Measurements from ENCODE around the gene MGAT4D. TPM values are rescaled to one million over a fixed set of nuclear protein-coding genes. Genes with fewer than 3 reads are reported as not detected.
"Not testable (repeated sequence)": the region's sequence is repeated elsewhere in the genome, so short reads cannot be mapped to it uniquely, and the experiment has no call there.

The MGAT4D gene
- total and polyA plus RNA-seq, 3 donors from 2014 or later: 9.4 to 38.6 (median 14.8) TPM

GRCh38 chr4:140523370-140523856, 25.3 kb upstream of the MGAT4D start:
- no peaks in the 10 kb centered on the region for H3K27me3 ChIP-seq
- H3K4me3 ChIP-seq: peak overlapping the region; percentile 82 to 88
- no peaks in the 10 kb centered on the region for H3K4me1 ChIP-seq
- intact Hi-C loops (cut with DNase I; ENCODE audit: low total_unique reads): no loop called here
- H3K36me3 ChIP-seq (ENCODE audit: low read depth, missing control alignments): no peaks in the 10 kb centered on the region
- H3K27ac ChIP-seq: peak overlapping the region in 1 of 2 donors; percentile 81
- H3K9me3 ChIP-seq: no peaks in the 10 kb centered on the region
- no peak for DNase-seq
- 4 to 6% methylated on average over 8 of the region's 8 CpGs for WGBS, 2 donors
- no peak for TF ChIP-seq POLR2A (IDR thresholded peaks at IDR 0.05)
- no peak for TF ChIP-seq CTCF (IDR thresholded peaks at IDR 0.05)

- TF ChIP-seq CTCF (IDR thresholded peaks at IDR 0.05): no peak
- TF ChIP-seq POLR2A (IDR thresholded peaks at IDR 0.05): no peak
- 12 to 31% methylated on average over 1 of the region's 1 CpG for WGBS, 2 donors
- H3K4me3 ChIP-seq: no peak overlapping the region
- no peak overlapping the region for H3K27ac ChIP-seq
- H3K27me3 ChIP-seq: no peaks in the 10 kb centered on the region
- H3K9me3 ChIP-seq: no peaks in the 10 kb centered on the region
- H3K4me1 ChIP-seq: no peaks in the 10 kb centered on the region
- no peak for DNase-seq
- intact Hi-C loops (cut with DNase I; ENCODE audit: low total_unique reads): no loop called here
- H3K36me3 ChIP-seq (ENCODE audit: low read depth, missing control alignments): no peaks in the 10 kb centered on the region
Measured at GRCh38 chr4:140515423-140515822, 17.3 kb upstream of the MGAT4D start.

- H3K36me3 ChIP-seq (ENCODE audit: low read depth, missing control alignments); H3K9me3 ChIP-seq; H3K4me3 ChIP-seq; DNase-seq; H3K27me3 ChIP-seq; intact Hi-C loops (cut with DNase I; ENCODE audit: low total_unique reads); H3K27ac ChIP-seq; H3K4me1 ChIP-seq: not testable (repeated sequence)
- WGBS, 2 donors: 91 to 99% methylated on average over 5 of the region's 5 CpGs
Measured at GRCh38 chr4:140513765-140514164, 15.7 kb upstream of the MGAT4D start.

GRCh38 chr4:140504261-140504660, 6.2 kb upstream of the MGAT4D start:
- Histone ChIP-seq H3K36me3 (ENCODE audit: low read depth, missing control alignments) (no peaks in the 10 kb centered on the region), H3K4me3 (no peak overlapping the region), H3K27ac (no peak overlapping the region), H3K27me3 (no peaks in the 10 kb centered on the region), H3K4me1 (no peaks in the 10 kb centered on the region), H3K9me3 (no peaks in the 10 kb centered on the region)
- no peak for DNase-seq
- intact Hi-C loops (cut with DNase I; ENCODE audit: low total_unique reads): no loop called here
- TF ChIP-seq POLR2A (IDR thresholded peaks at IDR 0.05) (no peak), CTCF (IDR thresholded peaks at IDR 0.05) (no peak)

GRCh38 chr4:140499391-140499790, 1.3 kb upstream of the MGAT4D start:
- Histone ChIP-seq H3K4me3 (no peak overlapping the region), H3K36me3 (ENCODE audit: low read depth, missing control alignments) (no peaks in the 10 kb centered on the region), H3K27ac (no peak overlapping the region), H3K27me3 (no peaks in the 10 kb centered on the region), H3K4me1 (no peaks in the 10 kb centered on the region), H3K9me3 (no peaks in the 10 kb centered on the region)
- no peak for DNase-seq
- TF ChIP-seq POLR2A (IDR thresholded peaks at IDR 0.05): no peak
- TF ChIP-seq CTCF (IDR thresholded peaks at IDR 0.05): no peak
- WGBS, 2 donors: 79 to 86% methylated on average over 4 of the region's 4 CpGs
- intact Hi-C loops (cut with DNase I; ENCODE audit: low total_unique reads): no loop called here

Measured in testis (tissue), 3 donors.